HepG2 (cell line): Measurements from ENCODE around the gene UROS. TPM values are rescaled to one million over a fixed set of nuclear protein-coding genes. Genes with fewer than 3 reads are reported as not detected.

Experiments
- ATAC-seq: fragments of 200-7000 bp; cut with Tn5 transposase; 3 replicates; pipeline ENCODE4 v1.9.1; 2020; ENCODE audit warnings: mild to moderate bottlenecking, moderate library complexity
- BruUV-seq: library from RNA; stranded (reverse); fragments of 400-500 nt; replicated peaks from 2 replicates; lab custom pipeline; 2021; lab: Mats Ljungman, UMichigan
- CTCF ChIA-PET: fragments of 300-600 bp; formaldehyde crosslinking; extraction: SDS; loops from one replicate; lab custom pipeline; 2021; ENCODE audit warnings: low total read pairs, inconsistent platforms, low intra/inter-chr PET ratio; lab: Yijun Ruan, JAX
- POLR2A ChIA-PET: fragments of 350-600 bp; sonication (Branson Sonifier 250); formaldehyde crosslinking; loops from one replicate; lab custom pipeline; 2020; ENCODE audit warnings: antibody characterized with exemption, inconsistent platforms; lab: Yijun Ruan, JAX
- DNase-seq: peaks from one replicate; pipeline ENCODE4 v3.0.0-alpha.2; 2015; ENCODE audit warnings: low spot score
- FAIRE-seq: peaks from 3 replicates; lab custom pipeline; 2011; peaks lifted over from hg19 to GRCh38; lab: Jason Lieb, UNC
- H2AFZ ChIP-seq: one replicate; pipeline ENCODE4 v1.6.1; 2011; ENCODE audit warnings: low read length, inconsistent platforms
- H3K27ac ChIP-seq: fragments of 300-600 bp; 3 replicates; pipeline ENCODE4 v1.8.0; 2011; ENCODE audit warnings: mixed run types, mild to moderate bottlenecking, mixed read lengths, low read length, inconsistent platforms; ENCODE audit not compliant: insufficient read depth; ENCODE audit errors: extremely low read length
- H3K27me3 ChIP-seq, 2 experiments: fragments of 200-600 bp in 1 of 2; 2 replicates in 1 of 2; 3 replicates in 1 of 2; pipeline versions ENCODE4 v1.6.0 to v1.8.0; 2011; ENCODE audit warnings: low read length in 2 of 2, mild to moderate bottlenecking in 2 of 2, moderate library complexity in 2 of 2, inconsistent platforms in 1 of 2; ENCODE audit not compliant: insufficient read depth in 2 of 2, control insufficient read depth in 1 of 2
- H3K36me3 ChIP-seq, 2 experiments: fragments of 200-600 bp in 1 of 2; replicated peaks in 1 of 2; 2 replicates in 1 of 2; 3 replicates in 1 of 2; pipeline versions ENCODE4 v1.5.1 to v1.8.0; 2011; ENCODE audit warnings: low read length in 2 of 2, inconsistent platforms in 1 of 2; ENCODE audit not compliant: insufficient read depth in 2 of 2, control insufficient read depth in 1 of 2
- H3K4me1 ChIP-seq: 2 replicates; pipeline ENCODE4 v1.5.1; 2012; ENCODE audit warnings: low read length, inconsistent platforms; ENCODE audit not compliant: insufficient read depth
- H3K4me2 ChIP-seq: 2 replicates; pipeline ENCODE4 v1.6.0; 2011; ENCODE audit warnings: low read depth, low read length, inconsistent platforms
- H3K4me3 ChIP-seq, 3 experiments: fragments of 200-600 bp in 1 of 3; sonication (generic), shearing (Covaris generic) in 1 of 3; replicated peaks in 1 of 3; 2 replicates each; pipeline ENCODE4 v1.5.1; 2011 to 2016; ENCODE audit warnings: low read length in 3 of 3, inconsistent platforms in 2 of 3, low read depth in 2 of 3, mild to moderate bottlenecking in 2 of 3, control low read depth in 1 of 3, mixed read lengths in 1 of 3; ENCODE audit not compliant: insufficient read depth in 1 of 3
- H3K79me2 ChIP-seq: one replicate; pipeline ENCODE4 v1.6.1; 2011; ENCODE audit warnings: low read length, inconsistent platforms; ENCODE audit not compliant: insufficient read depth
- H3K9ac ChIP-seq: 2 replicates; pipeline ENCODE4 v1.6.0; 2011; ENCODE audit warnings: mild to moderate bottlenecking, low read depth, low read length, inconsistent platforms; ENCODE audit not compliant: insufficient read depth
- H3K9me3 ChIP-seq: 2 replicates; pipeline ENCODE4 v1.5.1; 2012; ENCODE audit warnings: mild to moderate bottlenecking, low read length
- H4K20me1 ChIP-seq: 2 replicates; pipeline ENCODE4 v1.6.0; 2011; ENCODE audit warnings: inconsistent platforms, mild to moderate bottlenecking, low read length, moderate library complexity; ENCODE audit not compliant: insufficient read depth
- CBX2 ChIP-seq, 2 experiments: fragments of 200-600 bp in 1 of 2; sonication (generic); formaldehyde crosslinking in 1 of 2; IDR thresholded peaks; 2 replicates each; pipeline versions ENCODE4 v1.7.0 to v1.8.1; 2018 to 2022; ENCODE audit warnings: low read depth in 2 of 2, low read length in 1 of 2, mild to moderate bottlenecking in 1 of 2, missing genetic modification reagents in 1 of 2
- DMTF1 ChIP-seq: sonication (generic); formaldehyde crosslinking; IDR thresholded peaks from 2 replicates; pipeline ENCODE4 v1.4.0; 2020; ENCODE audit warnings: mild to moderate bottlenecking, missing genetic modification reagents
- E2F1 ChIP-seq: sonication (generic); formaldehyde crosslinking; IDR thresholded peaks from 2 replicates; pipeline ENCODE4 v1.5.0; 2020; ENCODE audit warnings: missing genetic modification reagents
- GATA4 ChIP-seq: sonication (generic); IDR thresholded peaks from 2 replicates; pipeline ENCODE4 v1.6.1; 2016; ENCODE audit warnings: antibody characterized with exemption, low read depth, borderline replicate concordance
- MTA1 ChIP-seq: sonication (generic); formaldehyde crosslinking; IDR thresholded peaks from 2 replicates; pipeline ENCODE4 v1.4.0; 2020; ENCODE audit warnings: missing genetic modification reagents, mild to moderate bottlenecking, borderline replicate concordance
- NR2C2 ChIP-seq: sonication (generic); formaldehyde crosslinking; IDR thresholded peaks from 2 replicates; pipeline ENCODE4 v1.4.0; 2020; ENCODE audit warnings: missing genetic modification reagents, mild to moderate bottlenecking, moderate library complexity, borderline replicate concordance
- TFDP2 ChIP-seq: sonication (generic); formaldehyde crosslinking; IDR thresholded peaks from 2 replicates; pipeline ENCODE4 v1.4.0; 2020; ENCODE audit warnings: missing genetic modification reagents
- TRIM24 ChIP-seq: sonication (generic); formaldehyde crosslinking; IDR thresholded peaks from 2 replicates; pipeline ENCODE4 v1.8.0; 2022; ENCODE audit warnings: mild to moderate bottlenecking, missing genetic modification reagents
- U2AF1 ChIP-seq: fragments of 200-400 bp; formaldehyde crosslinking; optimal IDR thresholded peaks from 2 replicates; pipeline ENCODE3; 2017; ENCODE audit warnings: mild to moderate bottlenecking, low read depth, low read length
- ZNF329 ChIP-seq: sonication (generic); formaldehyde crosslinking; IDR thresholded peaks from 2 replicates; pipeline ENCODE4 v1.9.0; 2021; ENCODE audit warnings: low read depth, mild to moderate bottlenecking, missing genetic modification reagents
- ZNF44 ChIP-seq: sonication (generic); formaldehyde crosslinking; IDR thresholded peaks from 2 replicates; pipeline ENCODE4 v1.5.1; 2020; ENCODE audit warnings: mild to moderate bottlenecking, missing genetic modification reagents
- ZNF468 ChIP-seq: sonication (generic); formaldehyde crosslinking; IDR thresholded peaks from 2 replicates; pipeline ENCODE4 v1.8.0; 2022; ENCODE audit warnings: mild to moderate bottlenecking, moderate library complexity, missing genetic modification reagents
- ZNF609 ChIP-seq: sonication (generic); formaldehyde crosslinking; IDR thresholded peaks from 2 replicates; pipeline ENCODE4 v1.4.0; 2020; ENCODE audit warnings: mild to moderate bottlenecking, missing genetic modification reagents, borderline replicate concordance
- WGBS: methylation state at CpG from one replicate; pipeline ENCODE4 v1.1.6; 2017; ENCODE audit warnings: low lambda C conversion rate; 5-methylcytosine and 5-hydroxymethylcytosine counted together
- in situ Hi-C: cut with HindIII; loops from 2 replicates; pipeline ENCODE4 v1.10.0; 2017; ENCODE audit warnings: low pct_unique_long_range_greater_than_20kb; ENCODE audit not compliant: extremely low pct_ligation_motif_present
- intact Hi-C: fragments of 100-400 bp; cut with micrococcal nuclease; formaldehyde crosslinking; loops from one replicate; pipeline ENCODE4 v1.10.0; 2022; ENCODE audit not compliant: unreplicated experiment
- polyA plus RNA-seq, 8 experiments: library from polyadenylated mRNA; depleted of rRNA in 3 of 8; stranded (reverse) in 7 of 8; unstranded in 1 of 8; fragments of >200 nt; fragmentation: Illumina TruSeq in 4 of 8; extraction: Trizol in 4 of 8; gene quantifications; 2 replicates each; pipeline versions ENCODE4 v1.2.1 to v1.2.3, GENCODE V29; 2011 to 2016; ENCODE audit warnings: low read depth in 4 of 8, missing spikeins in 1 of 8, mixed read lengths in 1 of 8; ENCODE audit not compliant: insufficient read depth in 1 of 8
- total RNA-seq, 5 experiments: library from RNA; depleted of rRNA; stranded (reverse); fragments of >200 nt; fragmentation: Illumina TruSeq; extraction: Trizol; gene quantifications; 2 replicates each; pipeline ENCODE4 v1.2.3, GENCODE V29; 2016; ENCODE audit warnings: low read depth in 1 of 5

Gene UROS
- total and polyA plus RNA-seq, 2 of the 13 experiments (the other 11 are each of a cell fraction or from before 2014, with no cell fraction given), result 14.8 to 49.9 TPM

GRCh38 chr10:125783957-125784356 lies 39.1 kb downstream of the UROS start (continued):
- no peak for TF ChIP-seq ZNF609 (CRISPR knock-in tag)
- TF ChIP-seq, all 625 proteins: peak for 0

- peaks cover 25% of the 10 kb centered on the region for H3K4me1 ChIP-seq
- CTCF ChIA-PET, result no interaction called here
- in situ Hi-C loops, result no loop called here
- H2AFZ ChIP-seq, result no peak overlapping the region
- H3K79me2 ChIP-seq, result no peaks in the 10 kb centered on the region
- no peak overlapping the region for H3K4me2 ChIP-seq
- ATAC-seq (no peak), DNase-seq (no peak), FAIRE-seq (no peak)
- intact Hi-C loops, result no loop called here
- H3K36me3 ChIP-seq, result peaks cover 0 to 1% of the 10 kb centered on the region in 2 experiments; a peak in 1 of 5 replicates
- H3K27me3 ChIP-seq, result no peaks in the 10 kb centered on the region
- H3K4me3 ChIP-seq, result no peak overlapping the region
- POLR2A ChIA-PET, result no interaction called here
- no TSS peak for BruUV-seq
- H3K27ac ChIP-seq, result no peak overlapping the region
- no peaks in the 10 kb centered on the region for H4K20me1 ChIP-seq
- no peaks in the 10 kb centered on the region for H3K9me3 ChIP-seq
- WGBS, result 93% methylated on average over 7 of the region's 7 CpGs
- no peak overlapping the region for H3K9ac ChIP-seq
- TF ChIP-seq ZNF44 (CRISPR knock-in tag) (no peak), ZNF329 (CRISPR knock-in tag) (no peak), TRIM24 (CRISPR knock-in tag) (no peak), CBX2 (IDR thresholded peaks at IDR 0.05; ENCODE audit: low read depth, low read length) (no peak), CBX2 (CRISPR knock-in tag; IDR thresholded peaks at IDR 0.05; ENCODE audit: low read depth) (no peak), ZNF468 (CRISPR knock-in tag) (no peak), MTA1 (CRISPR knock-in tag) (no peak), NR2C2 (no peak), GATA4 (no peak), E2F1 (CRISPR knock-in tag) (no peak), DMTF1 (no peak), TFDP2 (CRISPR knock-in tag) (no peak), U2AF1 (no peak)
Measured at GRCh38 chr10:125783408-125783807, 39.6 kb downstream of the UROS start.
